Uterus (tissue), 2 donors: ENCODE results near the gene BEND7.

ENCODE experiments used
- POLR2A ChIP-seq, 2 donors: fragments of 450-650 bp; IDR thresholded peaks; one replicate each; pipeline ENCODE4 v1.6.1; 2016; ENCODE audit warnings: antibody characterized with exemption in 2 of 2, mild to moderate bottlenecking in 1 of 2, moderate library complexity in 1 of 2
- TF ChIP-seq, protein P1 (sequence below), 4 experiments: fragments of 200-600 bp in 2 of 4; fragments of 450-650 bp in 2 of 4; sonication (generic) in 2 of 4; IDR thresholded peaks; one replicate each; pipeline ENCODE4 v1.5.1; 2016 to 2019; ENCODE audit warnings: antibody characterized with exemption in 4 of 4, mild to moderate bottlenecking in 2 of 4, moderate library complexity in 1 of 4

DNA sequence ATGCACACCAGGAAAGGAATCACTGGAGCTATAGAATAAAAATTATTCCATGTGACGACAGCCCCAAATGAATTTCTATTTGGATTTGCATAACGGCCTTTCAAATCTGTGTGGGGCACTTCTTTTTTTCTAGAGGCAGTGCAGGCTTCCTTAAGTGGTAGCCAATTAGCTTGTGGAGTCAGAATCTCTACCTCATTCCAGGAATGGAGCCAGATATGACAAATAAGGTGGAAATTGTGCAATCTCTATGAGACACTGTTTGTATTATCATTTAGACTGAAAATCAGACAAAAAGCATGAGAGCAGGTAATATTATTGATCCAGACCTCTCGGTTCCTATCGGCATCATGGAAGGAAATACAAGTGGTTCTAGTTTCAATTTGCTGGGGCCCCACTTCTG is 78.7 kb downstream of the BEND7 start:
- TF ChIP-seq, protein P1, sequence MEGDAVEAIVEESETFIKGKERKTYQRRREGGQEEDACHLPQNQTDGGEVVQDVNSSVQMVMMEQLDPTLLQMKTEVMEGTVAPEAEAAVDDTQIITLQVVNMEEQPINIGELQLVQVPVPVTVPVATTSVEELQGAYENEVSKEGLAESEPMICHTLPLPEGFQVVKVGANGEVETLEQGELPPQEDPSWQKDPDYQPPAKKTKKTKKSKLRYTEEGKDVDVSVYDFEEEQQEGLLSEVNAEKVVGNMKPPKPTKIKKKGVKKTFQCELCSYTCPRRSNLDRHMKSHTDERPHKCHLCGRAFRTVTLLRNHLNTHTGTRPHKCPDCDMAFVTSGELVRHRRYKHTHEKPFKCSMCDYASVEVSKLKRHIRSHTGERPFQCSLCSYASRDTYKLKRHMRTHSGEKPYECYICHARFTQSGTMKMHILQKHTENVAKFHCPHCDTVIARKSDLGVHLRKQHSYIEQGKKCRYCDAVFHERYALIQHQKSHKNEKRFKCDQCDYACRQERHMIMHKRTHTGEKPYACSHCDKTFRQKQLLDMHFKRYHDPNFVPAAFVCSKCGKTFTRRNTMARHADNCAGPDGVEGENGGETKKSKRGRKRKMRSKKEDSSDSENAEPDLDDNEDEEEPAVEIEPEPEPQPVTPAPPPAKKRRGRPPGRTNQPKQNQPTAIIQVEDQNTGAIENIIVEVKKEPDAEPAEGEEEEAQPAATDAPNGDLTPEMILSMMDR (IDR thresholded peaks at IDR 0.05): no peak
- no peak for TF ChIP-seq POLR2A (IDR thresholded peaks at IDR 0.05)
